ENCODE measurements around the gene UGT3A1.

- TF ChIP-seq, protein P1, sequence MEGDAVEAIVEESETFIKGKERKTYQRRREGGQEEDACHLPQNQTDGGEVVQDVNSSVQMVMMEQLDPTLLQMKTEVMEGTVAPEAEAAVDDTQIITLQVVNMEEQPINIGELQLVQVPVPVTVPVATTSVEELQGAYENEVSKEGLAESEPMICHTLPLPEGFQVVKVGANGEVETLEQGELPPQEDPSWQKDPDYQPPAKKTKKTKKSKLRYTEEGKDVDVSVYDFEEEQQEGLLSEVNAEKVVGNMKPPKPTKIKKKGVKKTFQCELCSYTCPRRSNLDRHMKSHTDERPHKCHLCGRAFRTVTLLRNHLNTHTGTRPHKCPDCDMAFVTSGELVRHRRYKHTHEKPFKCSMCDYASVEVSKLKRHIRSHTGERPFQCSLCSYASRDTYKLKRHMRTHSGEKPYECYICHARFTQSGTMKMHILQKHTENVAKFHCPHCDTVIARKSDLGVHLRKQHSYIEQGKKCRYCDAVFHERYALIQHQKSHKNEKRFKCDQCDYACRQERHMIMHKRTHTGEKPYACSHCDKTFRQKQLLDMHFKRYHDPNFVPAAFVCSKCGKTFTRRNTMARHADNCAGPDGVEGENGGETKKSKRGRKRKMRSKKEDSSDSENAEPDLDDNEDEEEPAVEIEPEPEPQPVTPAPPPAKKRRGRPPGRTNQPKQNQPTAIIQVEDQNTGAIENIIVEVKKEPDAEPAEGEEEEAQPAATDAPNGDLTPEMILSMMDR (IDR thresholded peaks at IDR 0.05; ENCODE audit: extremely low read depth in 1 of 2, insufficient read depth in 1 of 2, low read depth in 1 of 2, low read length in 2 of 2): no peak
- no peak for TF ChIP-seq EZH2 (IDR thresholded peaks at IDR 0.05; ENCODE audit: borderline replicate concordance, low read depth, low read length, severe bottlenecking)
- no peak for TF ChIP-seq MAX (IDR thresholded peaks at IDR 0.05; ENCODE audit: insufficient read depth, insufficient read length)
- TF ChIP-seq FOS (IDR thresholded peaks at IDR 0.05; ENCODE audit: borderline replicate concordance, insufficient read depth, low read length): no peak
- TF ChIP-seq POLR2A (IDR thresholded peaks at IDR 0.05; ENCODE audit: low read depth, low read length): no peak
- TF ChIP-seq POLR2AphosphoS5 (IDR thresholded peaks at IDR 0.05; ENCODE audit: insufficient read depth, low read depth, low read length): no peak
- no peak for TF ChIP-seq GATA2 (IDR thresholded peaks at IDR 0.05; ENCODE audit: insufficient read depth, insufficient read length, low read depth, low read length)
Observed at GRCh38 chr5:35921930-35922329, 69.3 kb downstream of the UGT3A1 start.

All from endothelial cell of umbilical vein (primary cell).